ENCODE results near the gene MED20. TPM values are rescaled to one million over a fixed set of nuclear protein-coding genes. Genes with fewer than 3 reads are reported as not detected.

MED20 gene
- total RNA-seq, 1 experiment from 2014 or later, result 26.4 TPM

- intact Hi-C loops (cut with micrococcal nuclease), result no loop called here
- TF ChIP-seq REST (IDR thresholded peaks at IDR 0.05; ENCODE audit: low read depth) (no peak), CTCF (IDR thresholded peaks at IDR 0.05 in 2 of 3, conservative IDR thresholded peaks at IDR 0.05 in 1 of 3; ENCODE audit: borderline replicate concordance in 1 of 3, insufficient read depth in 1 of 3, low read depth in 2 of 3, low read length in 2 of 3) (no peak), CEBPB (IDR thresholded peaks at IDR 0.05; ENCODE audit: low read depth) (no peak), ZNF274 (IDR thresholded peaks at IDR 0.05; ENCODE audit: low read depth, low read length) (no peak), EZH2 (IDR thresholded peaks at IDR 0.05) (no peak), EZH2phosphoT487 (IDR thresholded peaks at IDR 0.05; ENCODE audit: borderline replicate concordance) (no peak), CBX3 (IDR thresholded peaks at IDR 0.05; ENCODE audit: low read depth) (no peak), SRF (IDR thresholded peaks at IDR 0.05; ENCODE audit: low read depth) (no peak), ELF1 (IDR thresholded peaks at IDR 0.05; ENCODE audit: borderline replicate concordance, low read depth) (no peak), RAD21 (IDR thresholded peaks at IDR 0.05; ENCODE audit: low read depth) (no peak), ATF3 (IDR thresholded peaks at IDR 0.05) (no peak), MAX (IDR thresholded peaks at IDR 0.05) (no peak), POLR2AphosphoS5 (IDR thresholded peaks at IDR 0.05; ENCODE audit: low read depth, low read length) (no peak), JUND (IDR thresholded peaks at IDR 0.05) (no peak), ZFX (IDR thresholded peaks at IDR 0.05) (no peak), TCF7L2 (IDR thresholded peaks at IDR 0.05; ENCODE audit: borderline replicate concordance, extremely low read depth, insufficient read depth, insufficient read length) (no peak), SP1 (IDR thresholded peaks at IDR 0.05; ENCODE audit: low read depth) (no peak), FOSL1 (IDR thresholded peaks at IDR 0.05; ENCODE audit: low read depth) (no peak), ZBTB33 (IDR thresholded peaks at IDR 0.05; ENCODE audit: extremely low read depth, insufficient replicate concordance, low read length) (no peak), EGR1 (IDR thresholded peaks at IDR 0.05; ENCODE audit: low read depth) (no peak)
- Histone ChIP-seq H4K20me1 (ENCODE audit: insufficient read depth) (no peaks in the 10 kb centered on the region), H3K4me3 (replicated peaks in 1 of 2; ENCODE audit: low read depth in 1 of 2, low read length in 2 of 2) (no peak overlapping the region), H3K27ac (ENCODE audit: low read depth, low read length) (no peak overlapping the region), H3K9ac (ENCODE audit: low read length) (no peak overlapping the region), H3K36me3 (ENCODE audit: control insufficient read depth in 1 of 2, insufficient read depth in 2 of 2, low read length in 2 of 2) (peaks cover 9 to 16% of the 10 kb centered on the region in 2 experiments), H3K27me3 (ENCODE audit: insufficient read depth, low read length) (no peaks in the 10 kb centered on the region), H3K79me2 (ENCODE audit: insufficient read depth, low read length) (peaks cover 45% of the 10 kb centered on the region), H2AFZ (ENCODE audit: low read depth, low read length, poor library complexity, severe bottlenecking) (no peak overlapping the region), H3K9me3 (ENCODE audit: control insufficient read depth in 1 of 2, insufficient read depth in 1 of 2, low read depth in 1 of 2, low read length in 2 of 2) (no peaks in the 10 kb centered on the region), H3K4me2 (ENCODE audit: low read length) (no peak overlapping the region), H3K4me1 (ENCODE audit: control insufficient read depth in 1 of 2, insufficient read depth in 2 of 2, low read length in 2 of 2) (peaks cover 16 to 37% of the 10 kb centered on the region in 2 experiments), H3K9me2 (ENCODE audit: insufficient read depth) (no peaks in the 10 kb centered on the region)
- DNase-seq (ENCODE audit: low read depth, low spot score) (no peak), ATAC-seq (no peak)
- POLR2A ChIA-PET, result no interaction called here
- RAD21 ChIA-PET (ENCODE audit: low non-redundant PET in 1 of 2, low total read pairs in 2 of 2, uncharacterized antibody in 2 of 2, unreplicated experiment in 2 of 2), result no interaction called here
- CTCF ChIA-PET, result no interaction called here
- BruUV-seq (replicated peaks), result no TSS peak
Measured at GRCh38 chr6:41914869-41915530, 5.9 kb downstream of the MED20 start.
